Activated CD4-positive, CD25-positive, alpha-beta regulatory T cell treated with anti-CD3 and anti-CD28 coated beads, Interleukin-2, amount 50 U/mL, for 72 hours (primary cell): ENCODE data around the gene NAV2.
"Not testable (repeated sequence)": the region's sequence is repeated elsewhere in the genome, so short reads cannot be mapped to it uniquely, and the experiment has no call there.

ENCODE experiments used
- DNase-seq: peaks from one replicate; pipeline ENCODE4 v3.0.0; 2021

The NAV2 gene

GRCh38 chr11:20078846-20079245 is 366.2 kb downstream of the NAV2 start:
- DNase-seq = no peak

- no peak for DNase-seq
Measured at GRCh38 chr11:20080032-20080685, 367.5 kb downstream of the NAV2 start.

DNA sequence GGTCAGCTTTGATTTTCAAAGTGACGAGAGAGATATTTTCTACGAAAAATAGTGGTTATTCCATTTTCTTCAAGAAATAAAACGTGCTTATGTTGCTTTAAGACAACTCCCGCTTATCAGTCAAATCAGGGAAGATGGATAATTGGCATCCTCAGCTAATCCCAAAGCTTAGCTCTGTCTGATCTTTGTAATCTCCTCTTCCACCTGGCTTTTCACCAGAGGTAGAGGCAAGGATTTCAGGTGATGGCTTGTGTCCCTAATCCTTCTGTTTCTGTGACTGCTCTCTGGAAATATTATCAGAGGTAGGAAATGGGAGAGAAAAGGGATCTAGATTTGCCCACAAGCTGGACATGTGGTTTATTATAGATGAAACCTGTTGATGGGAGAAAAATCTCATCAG is 368.7 kb downstream of the NAV2 start:
- DNase-seq = no peak

DNA sequence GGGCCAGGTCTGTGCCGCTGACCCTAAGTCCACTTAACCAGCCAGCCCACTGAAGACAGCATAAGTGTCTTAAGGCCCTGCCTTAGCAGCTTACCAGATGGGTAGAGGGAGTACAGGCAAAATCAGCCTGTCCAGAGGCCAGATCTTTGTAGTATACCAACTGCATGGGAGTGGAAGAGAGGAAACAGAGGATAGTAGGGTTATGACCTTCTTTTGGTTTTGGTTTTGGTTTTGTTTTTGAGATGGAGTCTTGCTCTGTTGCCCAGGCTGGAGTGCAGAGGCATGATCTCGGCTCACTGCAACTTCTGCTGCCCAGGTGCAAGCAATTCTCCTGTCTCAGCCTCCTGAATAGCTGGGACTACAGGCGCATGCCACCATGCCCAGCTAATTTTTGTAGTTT is 371.2 kb downstream of the NAV2 start:
- not testable (repeated sequence) for DNase-seq

DNA sequence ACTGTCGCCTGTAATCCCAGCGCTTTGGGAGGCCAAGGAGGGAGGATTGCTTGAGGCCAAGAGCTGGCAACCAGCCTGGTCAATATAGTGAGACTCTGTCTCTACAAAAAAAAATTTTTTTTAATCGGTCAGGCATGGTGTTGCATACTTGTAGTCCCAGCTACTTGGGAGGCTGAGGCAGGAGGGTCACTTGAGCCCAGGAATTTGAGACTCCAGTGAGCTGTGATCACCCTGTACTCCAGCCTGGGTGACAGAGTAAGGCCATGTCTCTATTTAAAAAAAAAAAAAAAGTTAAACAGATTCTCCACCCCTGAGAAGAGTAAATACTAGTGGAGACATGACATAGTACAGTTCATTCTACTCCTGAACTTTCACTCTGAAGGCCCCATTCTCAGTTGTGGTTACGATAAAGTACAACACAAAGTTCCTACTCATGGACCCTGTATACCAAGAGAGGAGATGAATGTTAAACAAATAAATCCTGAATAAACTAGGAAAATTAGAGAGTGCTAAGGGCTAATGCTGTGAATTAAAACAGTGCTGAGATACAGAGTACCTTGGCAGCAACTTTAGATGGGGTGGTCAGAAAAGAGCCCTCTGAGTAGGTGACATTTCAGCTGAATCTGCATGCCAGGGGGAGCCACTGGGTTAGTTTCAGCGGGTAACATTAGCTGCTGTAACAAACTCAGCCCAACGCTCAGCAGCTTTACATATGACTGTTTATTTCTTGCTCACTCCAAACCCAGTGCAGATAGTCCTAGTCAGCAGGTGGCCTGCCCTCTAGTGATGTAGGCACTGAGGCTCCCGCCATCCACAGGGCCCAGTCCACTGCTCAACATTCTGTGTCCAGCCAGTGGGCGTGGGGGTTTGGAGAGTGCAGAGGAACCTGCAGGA is 372.5 kb downstream of the NAV2 start:
- no peak for DNase-seq

GRCh38 chr11:20085918-20086317 is 373.3 kb downstream of the NAV2 start:
- no peak for DNase-seq

GRCh38 chr11:20087118-20087521 is 374.5 kb downstream of the NAV2 start:
- no peak for DNase-seq

GRCh38 chr11:20088397-20089225 is 376.0 kb downstream of the NAV2 start:
- DNase-seq = no peak

DNA sequence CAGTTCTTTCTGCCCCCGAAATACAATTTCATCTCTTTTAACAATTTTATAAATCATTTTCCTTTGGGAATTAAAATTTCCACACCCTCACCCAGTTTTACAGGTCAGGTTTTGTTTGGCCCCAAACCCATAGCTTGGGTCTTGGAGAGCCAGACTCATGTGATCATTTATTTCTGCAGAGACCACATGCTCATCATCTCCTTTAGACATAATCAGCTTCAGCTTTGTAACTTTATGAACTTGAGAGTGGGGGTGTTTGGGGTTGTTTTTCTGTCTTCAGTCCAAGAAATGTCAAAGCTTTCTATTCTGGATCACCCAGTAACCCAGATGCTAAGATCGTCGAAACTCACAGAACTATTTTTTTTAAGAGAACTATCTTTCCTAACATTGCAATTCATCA is 376.7 kb downstream of the NAV2 start:
- DNase-seq = no peak

GRCh38 chr11:20089796-20090653 is 377.4 kb downstream of the NAV2 start:
- DNase-seq = no peak

DNA sequence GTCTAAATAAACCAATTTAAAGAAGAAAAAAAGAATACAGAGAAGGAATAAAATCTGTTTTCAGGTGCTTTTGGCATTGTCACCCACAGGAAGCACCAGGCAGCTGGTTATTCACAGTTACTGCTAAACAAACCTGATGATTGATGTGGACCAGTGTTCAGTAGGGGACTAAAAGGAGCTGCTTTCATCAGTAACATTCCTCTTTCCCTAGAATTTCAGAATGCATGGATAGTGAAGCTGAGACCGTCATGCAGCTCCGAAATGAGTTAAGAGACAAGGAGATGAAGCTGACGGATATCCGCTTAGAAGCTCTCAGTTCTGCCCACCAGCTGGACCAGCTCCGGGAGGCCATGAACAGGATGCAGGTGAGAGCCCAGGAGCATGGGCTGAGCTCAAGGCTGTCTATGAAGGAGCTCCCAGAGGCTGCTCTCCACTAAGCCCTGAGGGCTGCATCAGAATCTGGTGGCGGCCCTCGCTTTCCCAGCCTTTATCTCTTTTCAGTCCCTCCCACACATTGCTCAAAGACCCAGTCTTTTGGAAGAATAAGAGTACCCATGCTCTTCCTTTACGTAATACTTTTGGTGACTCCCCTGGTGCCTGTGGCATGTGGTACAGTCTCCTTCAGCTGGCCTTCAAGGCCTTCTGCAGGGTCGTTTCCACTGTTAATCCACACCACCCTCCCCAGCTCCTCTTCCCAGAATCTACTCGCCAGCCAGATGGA is 378.2 kb downstream of the NAV2 start:
- no peak for DNase-seq

- DNase-seq = no peak
Measured at GRCh38 chr11:20093775-20094174, 381.1 kb downstream of the NAV2 start.

DNA sequence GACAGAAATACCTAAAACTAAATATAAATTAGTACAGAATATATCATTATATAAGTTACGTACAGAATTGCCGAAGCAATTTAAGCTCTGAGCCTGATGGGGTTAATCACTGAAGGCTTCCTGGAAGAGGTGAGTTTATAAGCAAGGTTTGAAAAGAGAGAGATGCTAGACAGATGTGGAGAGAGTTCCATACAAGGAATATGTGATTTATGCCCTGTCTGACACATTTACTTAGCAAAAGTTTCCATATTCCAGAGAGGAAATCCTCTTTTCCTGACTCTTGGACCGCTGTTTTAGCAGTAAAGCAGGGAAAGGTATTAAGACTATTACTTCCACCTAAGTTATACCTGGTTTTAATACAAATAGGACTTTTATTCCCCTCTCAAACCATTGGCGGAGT is 382.6 kb downstream of the NAV2 start:
- DNase-seq = no peak

- no peak for DNase-seq
Measured at GRCh38 chr11:20097319-20098221, 384.9 kb downstream of the NAV2 start.

- DNase-seq = no peak
Measured at GRCh38 chr11:20099527-20099926, 386.9 kb downstream of the NAV2 start.

GRCh38 chr11:20102397-20102796 is 389.8 kb downstream of the NAV2 start:
- no peak for DNase-seq

DNA sequence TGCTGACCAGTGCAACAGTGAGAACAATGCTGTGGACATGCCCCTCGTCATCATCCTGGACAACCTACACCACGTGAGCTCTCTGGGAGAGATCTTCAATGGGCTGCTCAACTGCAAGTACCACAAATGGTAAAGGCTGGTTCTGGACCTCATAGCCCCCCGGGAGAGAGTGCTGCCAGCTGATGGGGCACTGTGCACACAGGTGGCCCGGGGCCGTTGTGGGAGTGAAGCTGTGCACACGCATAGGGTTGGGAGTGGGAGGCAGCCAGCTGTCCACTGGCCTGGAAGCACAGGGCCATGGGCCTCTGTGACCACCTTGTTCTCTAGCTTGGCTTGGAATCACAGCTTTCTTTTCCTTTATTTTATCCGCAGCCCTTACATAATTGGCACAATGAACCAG is 390.6 kb downstream of the NAV2 start:
- no peak for DNase-seq

DNA sequence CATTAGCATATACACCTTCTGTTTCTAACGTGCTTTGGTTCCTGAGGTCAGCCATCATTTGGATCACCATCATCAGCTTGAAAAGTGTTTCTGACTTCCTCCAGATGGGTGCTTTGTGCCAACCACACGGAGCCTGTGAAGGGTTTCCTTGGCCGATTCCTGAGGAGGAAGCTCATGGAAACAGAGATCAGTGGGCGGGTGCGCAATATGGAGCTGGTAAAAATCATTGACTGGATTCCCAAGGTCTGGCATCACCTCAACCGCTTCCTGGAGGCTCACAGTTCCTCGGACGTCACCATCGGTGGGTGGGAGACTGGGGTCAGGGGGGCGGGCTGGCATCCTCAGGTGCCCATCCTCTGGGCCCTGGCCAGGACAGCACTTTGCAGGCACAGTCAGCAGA is 392.8 kb downstream of the NAV2 start:
- no peak for DNase-seq

DNA sequence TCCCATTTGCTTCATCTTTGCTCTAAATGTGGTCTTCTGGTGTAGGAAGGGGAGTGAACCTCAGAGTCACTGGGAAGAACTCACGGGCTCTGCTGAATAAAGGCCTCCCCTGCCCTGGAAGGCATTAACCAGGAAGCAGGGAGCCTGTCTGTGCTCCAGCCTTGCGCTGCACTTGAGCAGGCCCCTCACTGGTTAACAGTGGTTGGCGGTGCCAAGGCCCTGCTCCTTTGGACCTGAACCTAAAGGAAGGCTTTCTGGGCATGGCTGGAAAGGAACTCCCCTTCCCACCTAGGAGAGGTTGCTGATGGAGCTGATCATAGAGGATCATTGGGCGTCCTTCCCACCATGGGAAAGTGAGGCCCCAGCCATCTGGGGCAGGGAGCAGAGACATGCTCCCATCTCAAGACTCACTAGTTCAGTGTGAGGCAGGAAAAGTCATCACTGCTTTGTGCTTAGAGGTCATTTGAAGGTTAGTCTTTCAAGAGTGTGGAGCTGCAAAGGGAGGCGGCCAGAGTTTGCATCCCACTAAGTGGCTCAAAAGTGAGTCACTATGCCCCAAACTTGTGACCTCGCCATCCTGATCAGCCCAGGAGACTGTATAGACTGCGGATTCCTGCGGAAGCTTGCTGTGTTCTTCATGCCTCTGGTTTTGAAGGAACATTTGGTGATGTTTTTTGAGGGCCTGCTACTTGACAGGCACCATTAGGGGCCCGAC is 397.3 kb downstream of the NAV2 start:
- no peak for DNase-seq
